ENCODE results near the gene RPN2.
A peak's percentile ranks its signal among the peaks of the same experiment; 100 is the strongest.

DNA sequence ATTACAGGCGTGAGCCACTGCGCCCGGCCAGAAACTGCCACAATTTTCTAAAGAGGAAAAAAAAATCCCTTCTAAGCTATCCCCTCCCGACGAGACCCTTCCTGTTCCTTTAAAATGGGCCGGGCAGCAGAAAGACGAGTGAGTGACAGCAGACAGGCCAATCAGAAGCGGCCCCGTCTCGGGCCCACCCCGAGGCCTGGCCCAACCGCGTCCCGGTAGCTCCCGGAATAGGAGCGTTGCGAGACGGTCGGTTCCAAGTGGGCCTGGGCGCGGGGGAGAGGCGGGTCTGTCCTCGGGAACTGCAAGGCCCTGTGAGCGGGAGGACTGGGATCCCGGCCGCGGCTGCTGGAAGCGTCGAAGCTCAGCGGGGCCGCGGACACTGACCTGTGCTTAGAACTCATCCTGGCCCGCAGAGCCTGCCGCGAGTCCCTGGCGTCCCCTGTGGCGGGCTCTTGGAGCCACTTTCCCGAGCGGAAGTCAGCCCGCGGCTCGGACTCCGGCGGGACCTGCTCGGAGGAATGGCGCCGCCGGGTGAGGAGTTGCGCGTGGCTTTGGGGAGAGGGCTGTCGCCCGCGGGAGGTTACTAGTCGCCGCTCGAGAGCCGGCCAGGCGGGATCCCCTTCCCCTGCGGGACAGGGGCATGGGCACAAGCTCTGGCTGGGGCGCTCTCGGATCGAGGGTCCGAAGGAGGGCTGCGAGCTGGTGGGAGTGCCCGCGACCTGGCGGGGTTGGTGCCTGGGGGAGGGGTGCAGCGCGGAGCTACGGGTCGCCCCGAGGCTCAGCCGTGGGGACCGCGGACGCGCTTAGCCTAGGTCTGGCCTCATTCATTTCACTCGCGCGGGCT lies at the start of gene RPN2, which contains the start of gene MROH8:
- TF ChIP-seq, protein P1, sequence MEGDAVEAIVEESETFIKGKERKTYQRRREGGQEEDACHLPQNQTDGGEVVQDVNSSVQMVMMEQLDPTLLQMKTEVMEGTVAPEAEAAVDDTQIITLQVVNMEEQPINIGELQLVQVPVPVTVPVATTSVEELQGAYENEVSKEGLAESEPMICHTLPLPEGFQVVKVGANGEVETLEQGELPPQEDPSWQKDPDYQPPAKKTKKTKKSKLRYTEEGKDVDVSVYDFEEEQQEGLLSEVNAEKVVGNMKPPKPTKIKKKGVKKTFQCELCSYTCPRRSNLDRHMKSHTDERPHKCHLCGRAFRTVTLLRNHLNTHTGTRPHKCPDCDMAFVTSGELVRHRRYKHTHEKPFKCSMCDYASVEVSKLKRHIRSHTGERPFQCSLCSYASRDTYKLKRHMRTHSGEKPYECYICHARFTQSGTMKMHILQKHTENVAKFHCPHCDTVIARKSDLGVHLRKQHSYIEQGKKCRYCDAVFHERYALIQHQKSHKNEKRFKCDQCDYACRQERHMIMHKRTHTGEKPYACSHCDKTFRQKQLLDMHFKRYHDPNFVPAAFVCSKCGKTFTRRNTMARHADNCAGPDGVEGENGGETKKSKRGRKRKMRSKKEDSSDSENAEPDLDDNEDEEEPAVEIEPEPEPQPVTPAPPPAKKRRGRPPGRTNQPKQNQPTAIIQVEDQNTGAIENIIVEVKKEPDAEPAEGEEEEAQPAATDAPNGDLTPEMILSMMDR (IDR thresholded peaks at IDR 0.05) = peak in 1 of 6 experiments; percentile 21
- TF ChIP-seq POLR2AphosphoS5 (IDR thresholded peaks at IDR 0.05) (peak; percentile 59 to 80), EP300 (IDR thresholded peaks at IDR 0.05) (no peak)

Data from upper lobe of left lung (tissue), 4 donors.